GM13977 (cell line): ENCODE data around the gene KCNMB1.
"Not testable (repeated sequence)": the region's sequence is repeated elsewhere in the genome, so short reads cannot be mapped to it uniquely, and the experiment has no call there.

Experiments
- DNase-seq: peaks from one replicate; pipeline ENCODE4 v3.0.0; 2012; ENCODE audit warnings: low spot score
- in situ Hi-C: fragments of 300-500 bp; cut with MboI; formaldehyde crosslinking; loops from one replicate; pipeline ENCODE4 v1.12.0; 2022; ENCODE audit warnings: low sequenced_read_pairs, low pct_unique_long_range_greater_than_20kb, mixed read lengths, inconsistent platforms; ENCODE audit not compliant: unreplicated experiment
- TF ChIP-seq, protein P1 (sequence below): IDR thresholded peaks from 2 replicates; pipeline ENCODE4 v1.5.1; 2012; ENCODE audit warnings: mild to moderate bottlenecking, control low read depth; ENCODE audit not compliant: insufficient read depth; ENCODE audit errors: extremely low read depth, missing control alignments

KCNMB1 gene

DNA sequence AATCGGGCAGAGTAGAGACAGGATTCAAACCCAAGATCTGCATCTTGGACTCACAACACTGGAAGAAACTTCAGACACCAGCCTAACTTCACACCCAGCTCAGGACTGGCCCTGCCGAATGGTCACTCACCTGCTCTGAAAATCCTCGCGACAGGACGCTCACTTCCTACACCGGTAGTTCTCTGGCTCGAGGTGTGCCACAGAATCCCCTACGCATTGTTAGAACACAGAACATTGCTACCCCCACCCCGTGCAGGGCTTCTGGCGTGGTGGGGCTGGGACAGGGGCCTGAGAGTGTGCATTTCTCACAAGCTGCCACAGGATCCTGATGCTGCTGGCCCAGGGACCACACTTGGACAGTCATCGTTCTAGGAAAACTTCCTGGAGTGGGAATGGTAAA lies 12.1 kb downstream of the KCNMB1 start:
- in situ Hi-C loops = no loop called here
- no peak for DNase-seq
- TF ChIP-seq, protein P1, sequence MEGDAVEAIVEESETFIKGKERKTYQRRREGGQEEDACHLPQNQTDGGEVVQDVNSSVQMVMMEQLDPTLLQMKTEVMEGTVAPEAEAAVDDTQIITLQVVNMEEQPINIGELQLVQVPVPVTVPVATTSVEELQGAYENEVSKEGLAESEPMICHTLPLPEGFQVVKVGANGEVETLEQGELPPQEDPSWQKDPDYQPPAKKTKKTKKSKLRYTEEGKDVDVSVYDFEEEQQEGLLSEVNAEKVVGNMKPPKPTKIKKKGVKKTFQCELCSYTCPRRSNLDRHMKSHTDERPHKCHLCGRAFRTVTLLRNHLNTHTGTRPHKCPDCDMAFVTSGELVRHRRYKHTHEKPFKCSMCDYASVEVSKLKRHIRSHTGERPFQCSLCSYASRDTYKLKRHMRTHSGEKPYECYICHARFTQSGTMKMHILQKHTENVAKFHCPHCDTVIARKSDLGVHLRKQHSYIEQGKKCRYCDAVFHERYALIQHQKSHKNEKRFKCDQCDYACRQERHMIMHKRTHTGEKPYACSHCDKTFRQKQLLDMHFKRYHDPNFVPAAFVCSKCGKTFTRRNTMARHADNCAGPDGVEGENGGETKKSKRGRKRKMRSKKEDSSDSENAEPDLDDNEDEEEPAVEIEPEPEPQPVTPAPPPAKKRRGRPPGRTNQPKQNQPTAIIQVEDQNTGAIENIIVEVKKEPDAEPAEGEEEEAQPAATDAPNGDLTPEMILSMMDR = no peak

DNA sequence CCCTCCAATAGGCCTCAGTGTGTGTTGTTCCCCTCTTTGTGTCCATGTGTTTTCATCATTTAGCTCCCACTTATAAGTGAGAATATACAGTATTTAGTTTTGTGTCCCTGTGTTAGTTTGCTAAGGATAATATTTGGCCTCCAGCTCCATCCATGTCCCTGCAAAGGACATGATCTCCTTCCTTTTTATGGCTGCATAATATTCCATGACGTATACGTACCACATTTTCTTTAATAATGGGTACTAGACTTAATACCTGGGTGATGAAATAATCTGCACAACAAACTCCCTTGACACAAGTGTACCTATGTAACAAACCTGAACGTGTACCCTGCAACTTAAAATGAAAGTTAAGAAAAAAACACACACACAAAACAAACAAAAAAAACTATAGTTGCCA lies 12.6 kb downstream of the KCNMB1 start:
- DNase-seq, in situ Hi-C loops: not testable (repeated sequence)

DNA sequence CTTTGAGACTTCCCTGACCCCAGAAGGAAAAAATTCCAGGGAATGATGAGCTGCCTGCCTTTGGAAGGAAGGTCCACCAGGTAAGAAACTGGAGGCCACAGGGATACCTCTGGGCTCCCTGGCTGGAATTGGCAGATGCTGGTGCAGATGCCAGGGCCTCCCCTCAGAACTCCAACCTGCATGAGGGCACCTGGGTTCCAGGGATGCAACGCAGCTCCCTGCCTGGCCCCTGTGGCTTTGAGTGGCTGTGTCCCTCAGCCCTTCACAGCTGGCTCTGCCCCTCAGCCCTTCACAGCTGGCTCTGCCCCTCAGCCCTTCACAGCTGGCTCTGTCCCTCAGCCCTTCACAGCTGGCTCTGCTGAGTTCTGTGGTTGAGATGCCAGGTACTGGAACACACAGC lies 13.9 kb downstream of the KCNMB1 start:
- TF ChIP-seq, protein P1 = no peak
- no peak for DNase-seq
- in situ Hi-C loops = no loop called here

DNA sequence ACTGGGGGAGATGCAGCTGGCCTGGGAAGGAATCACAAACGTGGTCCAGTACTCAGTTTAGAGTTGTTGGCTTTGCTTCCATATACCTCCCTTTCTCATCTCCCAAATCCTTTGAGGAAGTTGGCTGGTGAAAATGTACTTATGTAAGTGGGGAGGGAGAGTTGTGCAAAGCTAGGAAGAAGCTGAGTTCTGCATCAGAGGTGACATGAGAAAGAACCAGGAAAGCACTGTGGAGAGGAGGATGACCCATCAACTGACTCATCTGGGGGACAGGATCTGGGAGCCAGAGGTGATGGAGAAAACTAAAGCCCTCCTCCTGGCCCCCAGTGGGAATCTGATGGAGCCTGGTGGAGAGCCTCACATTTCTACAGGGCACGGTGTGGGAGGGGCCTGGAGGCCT lies 16.2 kb downstream of the KCNMB1 start:
- TF ChIP-seq, protein P1 = no peak
- in situ Hi-C loops = no loop called here
- DNase-seq = no peak

DNA sequence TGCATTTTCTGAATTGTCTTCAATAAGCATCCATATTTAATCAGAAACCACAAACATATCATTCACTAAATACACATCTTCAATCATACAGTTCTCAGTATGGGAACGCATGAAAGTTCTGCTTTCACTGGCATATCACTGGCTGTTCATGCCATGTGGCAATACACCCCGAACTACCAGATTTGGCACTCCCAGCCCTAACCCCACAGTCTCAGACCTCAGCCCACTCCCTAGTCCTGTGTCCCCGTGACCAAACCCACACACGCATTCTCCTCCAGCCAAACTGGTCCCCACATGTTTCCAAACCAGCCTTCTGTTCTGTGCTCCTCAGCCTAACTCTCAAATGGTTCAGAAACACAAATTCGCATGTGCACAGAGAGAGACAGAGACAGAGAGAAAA lies 20.6 kb downstream of the KCNMB1 start:
- no peak for DNase-seq
- in situ Hi-C loops = no loop called here
- TF ChIP-seq, protein P1 = no peak

DNA sequence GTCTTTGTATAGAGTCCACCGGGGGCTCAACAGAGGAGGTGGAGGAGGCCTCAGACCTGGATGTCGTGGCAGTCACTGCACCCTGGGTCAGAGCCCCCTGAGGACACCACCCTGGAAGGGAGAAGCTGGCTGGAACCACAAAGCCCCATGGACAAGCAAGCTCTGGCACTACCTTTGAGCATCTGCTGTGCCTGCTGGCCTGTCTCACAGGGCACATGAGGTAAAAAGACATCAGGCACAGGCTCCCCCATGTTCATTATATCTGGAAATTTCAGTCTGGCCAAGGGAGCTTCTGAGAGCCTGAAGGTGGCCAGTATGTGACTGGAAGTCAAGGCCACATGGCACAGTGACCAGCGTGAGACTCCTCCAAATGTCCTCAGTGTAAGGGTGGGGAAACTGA lies 22.9 kb downstream of the KCNMB1 start:
- in situ Hi-C loops = no loop called here
- no peak for DNase-seq
- TF ChIP-seq, protein P1 = no peak

DNA sequence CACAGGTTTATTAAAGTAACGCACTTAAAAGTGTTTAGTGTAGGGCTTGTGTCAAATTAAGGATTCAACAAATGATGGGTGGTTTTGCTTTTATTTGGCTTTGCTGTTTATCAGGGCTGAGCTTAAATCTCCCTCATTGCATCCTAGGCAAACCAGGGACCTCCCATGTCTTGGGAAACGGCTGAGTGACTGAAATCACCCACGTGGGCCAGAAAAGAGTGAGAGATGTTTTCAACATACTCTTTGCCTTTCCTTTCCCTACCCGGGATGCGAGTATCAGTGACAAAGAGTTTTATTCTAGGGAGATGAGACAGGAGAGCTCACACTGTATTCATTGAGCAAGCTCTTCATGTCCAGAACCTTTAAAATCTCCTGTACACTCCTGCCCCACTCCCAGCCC lies 23.3 kb downstream of the KCNMB1 start:
- in situ Hi-C loops = no loop called here
- DNase-seq = no peak
- TF ChIP-seq, protein P1 = no peak
